Effector memory CD4-positive, alpha-beta T cell (primary cell): ENCODE data around the gene CHIA.
A peak's percentile ranks its signal among the peaks of the same experiment; 100 is the strongest.

Source experiments
- DNase-seq, 3 donors: peaks; one replicate each; pipeline ENCODE4 v3.0.0-alpha.2; 2020
- H3K27ac ChIP-seq: 2 replicates; pipeline ENCODE4 v1.7.0; 2013; ENCODE audit warnings: mild to moderate bottlenecking, low read length, moderate library complexity; ENCODE audit not compliant: insufficient read depth, poor library complexity, severe bottlenecking
- H3K27me3 ChIP-seq: replicated peaks from 2 replicates; pipeline ENCODE4 v1.7.0; 2013; ENCODE audit warnings: mild to moderate bottlenecking, low read length; ENCODE audit not compliant: insufficient read depth, control insufficient read depth, poor library complexity, severe bottlenecking
- H3K36me3 ChIP-seq: 2 replicates; pipeline ENCODE4 v1.7.0; 2013; ENCODE audit warnings: mild to moderate bottlenecking, low read length, moderate library complexity; ENCODE audit not compliant: control insufficient read depth, insufficient read depth
- H3K4me1 ChIP-seq: 2 replicates; pipeline ENCODE4 v1.7.0; 2013; ENCODE audit warnings: low read length, mild to moderate bottlenecking; ENCODE audit not compliant: control insufficient read depth, insufficient read depth, poor library complexity, severe bottlenecking
- H3K4me3 ChIP-seq: 2 replicates; pipeline ENCODE4 v1.7.0; 2013; ENCODE audit warnings: low read length, low read depth, mild to moderate bottlenecking; ENCODE audit not compliant: insufficient read depth, poor library complexity, severe bottlenecking
- H3K9me3 ChIP-seq: 2 replicates; pipeline ENCODE4 v1.7.0; 2013; ENCODE audit warnings: mild to moderate bottlenecking, low read length, moderate library complexity; ENCODE audit not compliant: control insufficient read depth

The CHIA gene

DNA sequence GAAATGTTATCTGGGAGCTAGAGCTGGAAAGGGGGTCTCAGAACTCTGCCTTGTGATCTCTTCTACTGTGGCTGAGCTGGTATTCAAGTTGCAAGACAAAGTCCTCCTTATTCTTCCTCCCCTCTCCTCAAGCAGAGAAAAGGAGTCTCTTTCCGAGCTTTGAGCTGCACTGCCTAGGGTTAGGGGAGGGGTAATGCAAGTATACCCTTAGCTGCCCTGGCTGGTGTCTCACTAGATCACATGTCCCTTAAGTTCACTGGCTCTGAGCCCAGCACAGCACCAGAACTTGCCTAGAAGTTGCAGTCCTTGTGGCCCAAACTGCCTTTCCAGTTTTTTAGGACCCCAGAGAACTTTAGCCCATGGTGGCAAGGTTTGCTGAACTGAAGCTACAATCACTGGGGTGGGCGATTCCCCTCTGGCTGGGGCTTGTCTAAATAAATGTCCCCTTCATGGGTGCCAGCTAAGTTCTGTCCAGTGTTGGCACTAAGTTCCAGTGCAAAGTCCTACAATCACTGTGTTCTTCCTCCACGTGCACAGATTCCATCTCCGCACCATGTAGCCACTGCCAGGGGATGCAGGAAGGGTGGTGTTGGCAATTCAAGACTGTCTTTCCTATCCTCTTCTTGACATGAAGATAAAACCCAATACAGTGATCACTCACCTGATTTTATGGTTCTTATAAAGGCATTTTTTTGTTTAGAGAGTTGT lies 22.7 kb upstream of the CHIA start:
- DNase-seq = no peak
- Histone ChIP-seq H3K27ac (no peak overlapping the region), H3K4me1 (peaks cover 7% of the 10 kb centered on the region), H3K27me3 (peaks cover 12% of the 10 kb centered on the region), H3K9me3 (no peaks in the 10 kb centered on the region), H3K4me3 (no peak overlapping the region), H3K36me3 (no peaks in the 10 kb centered on the region)

DNA sequence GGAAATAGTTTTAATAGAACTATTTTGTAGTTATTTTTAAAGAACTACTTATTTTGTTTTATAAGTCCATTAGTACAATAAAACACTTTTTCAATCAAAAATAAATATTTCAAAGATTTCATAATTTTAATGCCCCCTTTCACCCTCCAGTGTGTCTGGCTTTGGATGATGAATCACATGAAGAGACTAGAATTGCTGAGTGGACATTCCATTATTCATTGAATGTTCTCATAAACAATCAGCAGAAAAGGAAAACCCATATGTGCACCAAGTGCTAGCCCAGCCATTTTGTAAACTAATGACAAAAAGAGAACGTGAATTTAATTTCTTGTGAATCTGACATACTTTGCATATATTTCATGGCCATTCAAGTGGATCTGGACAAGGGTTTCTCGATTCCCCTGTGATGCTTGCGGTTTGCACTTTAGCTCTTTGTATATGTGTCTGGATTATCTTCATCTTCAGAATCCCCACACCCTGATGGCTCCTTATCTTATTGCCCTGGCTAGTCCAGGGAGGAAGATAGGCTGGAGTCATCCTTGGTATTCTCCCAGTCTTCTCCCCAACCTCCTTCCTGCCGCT lies 20.7 kb upstream of the CHIA start:
- H3K27ac ChIP-seq = no peak overlapping the region
- H3K4me3 ChIP-seq = no peak overlapping the region
- DNase-seq = no peak
- peaks cover 12% of the 10 kb centered on the region for H3K27me3 ChIP-seq
- H3K36me3 ChIP-seq = no peaks in the 10 kb centered on the region
- no peaks in the 10 kb centered on the region for H3K9me3 ChIP-seq
- H3K4me1 ChIP-seq = peaks cover 7% of the 10 kb centered on the region

DNA sequence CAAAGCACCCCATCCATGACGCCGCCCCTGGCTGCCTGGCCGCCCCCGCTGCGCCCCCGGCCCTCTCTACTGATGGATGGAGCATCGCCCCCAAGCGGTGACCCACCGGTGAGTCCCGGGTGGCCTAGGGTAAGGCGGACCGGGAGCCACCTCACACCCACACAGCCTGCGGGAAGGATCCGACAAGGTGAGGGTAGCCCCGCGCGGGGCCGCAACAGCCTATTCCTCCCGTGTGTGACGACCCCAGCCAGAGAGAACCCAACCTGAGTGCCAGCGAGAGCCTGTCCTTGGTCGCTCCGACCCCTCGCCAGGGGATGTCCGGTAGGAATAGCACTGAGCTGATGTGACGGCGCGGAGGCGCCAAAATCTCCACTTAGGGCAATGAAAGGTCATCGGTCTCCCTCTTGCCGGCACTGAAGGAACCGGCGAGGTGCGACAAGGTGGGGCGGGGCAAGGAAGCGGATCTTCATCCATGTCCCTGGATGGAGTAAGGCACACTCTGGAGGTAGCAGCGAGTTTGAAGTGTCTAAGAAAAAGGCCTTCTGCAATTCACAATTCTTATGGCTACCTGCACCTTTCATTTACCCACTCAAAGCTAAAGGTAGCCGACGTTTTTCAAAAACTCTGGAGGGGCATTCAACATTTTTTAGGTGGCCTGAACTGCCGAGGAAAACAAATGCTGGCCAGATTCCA lies 19.7 kb upstream of the CHIA start:
- DNase-seq = no peak
- H3K27me3 ChIP-seq = peaks cover 12% of the 10 kb centered on the region
- H3K9me3 ChIP-seq = no peaks in the 10 kb centered on the region
- peak overlapping the region; percentile 28 for H3K4me3 ChIP-seq
- H3K36me3 ChIP-seq = no peaks in the 10 kb centered on the region
- H3K27ac ChIP-seq = no peak overlapping the region
- peaks cover 7% of the 10 kb centered on the region for H3K4me1 ChIP-seq

DNA sequence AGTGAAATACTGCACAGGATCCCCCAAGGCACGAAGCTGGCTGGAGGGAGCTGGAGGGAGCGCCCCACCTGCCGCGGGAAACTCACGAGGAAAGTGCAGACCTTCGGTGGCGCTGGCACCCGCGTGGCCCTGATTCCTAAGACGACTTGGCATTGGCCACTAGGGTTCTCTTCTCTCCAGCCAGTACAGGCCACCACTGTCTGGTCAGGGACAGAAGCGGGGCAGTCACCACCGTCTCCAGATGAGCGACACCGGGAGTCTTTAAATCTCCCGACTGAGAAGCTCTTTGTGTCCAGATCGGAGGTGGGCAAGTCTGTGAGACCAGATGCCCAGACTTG lies 19.2 kb upstream of the CHIA start:
- Histone ChIP-seq H3K4me3 (peak overlapping the region; percentile 28), H3K36me3 (no peaks in the 10 kb centered on the region), H3K27ac (no peak overlapping the region), H3K27me3 (peaks cover 12% of the 10 kb centered on the region), H3K9me3 (no peaks in the 10 kb centered on the region), H3K4me1 (peaks cover 7% of the 10 kb centered on the region)
- DNase-seq = no peak

DNA sequence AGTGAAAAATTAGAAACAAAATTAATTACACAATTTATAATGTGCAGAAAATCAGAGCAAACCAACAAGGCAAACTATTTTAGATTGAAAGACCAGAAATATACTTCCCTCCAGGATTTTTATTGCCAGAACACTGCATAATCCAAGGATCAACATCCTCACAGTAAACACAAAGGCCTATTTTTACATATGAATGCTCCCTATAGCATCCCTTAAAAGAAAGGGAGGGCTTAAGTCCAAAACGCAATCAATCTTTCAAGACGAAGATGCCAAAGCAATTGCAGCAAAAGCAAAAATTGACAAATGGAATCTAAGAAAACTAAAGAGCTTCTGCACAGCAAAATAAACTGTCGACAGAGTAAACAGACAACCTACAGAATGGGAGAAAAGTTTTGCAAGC lies 18.6 kb upstream of the CHIA start:
- peaks cover 7% of the 10 kb centered on the region for H3K4me1 ChIP-seq
- no peak overlapping the region for H3K27ac ChIP-seq
- no peak overlapping the region for H3K4me3 ChIP-seq
- peaks cover 12% of the 10 kb centered on the region for H3K27me3 ChIP-seq
- DNase-seq = no peak
- no peaks in the 10 kb centered on the region for H3K9me3 ChIP-seq
- no peaks in the 10 kb centered on the region for H3K36me3 ChIP-seq

DNA sequence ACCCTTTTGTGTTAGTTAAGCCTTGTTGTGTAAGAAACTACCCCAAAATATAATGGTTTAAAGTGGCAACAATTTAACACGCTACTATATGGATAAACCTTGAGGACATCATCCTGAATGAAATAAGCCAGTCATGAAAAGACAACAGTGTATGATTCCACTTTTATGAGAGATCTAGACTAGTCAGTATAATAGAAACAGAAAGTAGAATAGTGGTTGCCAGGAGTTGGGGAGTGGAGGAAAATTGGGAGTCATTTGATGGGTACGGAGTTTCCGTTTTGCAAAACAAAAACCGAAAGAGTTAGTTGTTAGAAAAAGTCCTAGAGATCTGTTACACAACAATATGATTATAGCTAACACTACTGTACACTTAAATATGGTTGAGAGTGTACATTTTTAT lies 16.0 kb upstream of the CHIA start:
- H3K9me3 ChIP-seq = no peaks in the 10 kb centered on the region
- peaks cover 7% of the 10 kb centered on the region for H3K4me1 ChIP-seq
- DNase-seq = no peak
- peaks cover 12% of the 10 kb centered on the region for H3K27me3 ChIP-seq
- no peak overlapping the region for H3K27ac ChIP-seq
- H3K36me3 ChIP-seq = no peaks in the 10 kb centered on the region
- no peak overlapping the region for H3K4me3 ChIP-seq

DNA sequence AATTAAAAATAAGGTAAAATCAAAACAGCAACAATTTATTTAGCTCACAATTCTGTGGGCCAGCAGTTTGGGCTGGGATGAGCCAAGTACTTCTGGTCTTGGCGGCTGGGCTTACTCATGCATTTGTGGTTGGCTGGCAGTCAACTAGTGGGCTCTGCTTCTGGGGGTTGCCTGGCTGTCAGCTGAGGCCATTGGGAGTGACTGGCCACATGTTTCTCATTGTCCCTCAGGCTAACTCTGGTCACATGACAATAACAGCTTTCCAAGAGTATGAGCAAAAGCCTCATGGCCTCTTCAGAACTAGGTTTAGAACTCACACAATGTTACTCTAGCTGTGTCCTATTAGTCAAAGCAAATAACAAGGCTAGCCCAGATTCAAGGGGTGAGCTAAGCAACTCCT lies 15.6 kb upstream of the CHIA start:
- Histone ChIP-seq H3K27ac (no peak overlapping the region), H3K36me3 (no peaks in the 10 kb centered on the region), H3K4me3 (no peak overlapping the region), H3K9me3 (no peaks in the 10 kb centered on the region), H3K4me1 (peaks cover 7% of the 10 kb centered on the region), H3K27me3 (peaks cover 11% of the 10 kb centered on the region)
- DNase-seq = no peak

DNA sequence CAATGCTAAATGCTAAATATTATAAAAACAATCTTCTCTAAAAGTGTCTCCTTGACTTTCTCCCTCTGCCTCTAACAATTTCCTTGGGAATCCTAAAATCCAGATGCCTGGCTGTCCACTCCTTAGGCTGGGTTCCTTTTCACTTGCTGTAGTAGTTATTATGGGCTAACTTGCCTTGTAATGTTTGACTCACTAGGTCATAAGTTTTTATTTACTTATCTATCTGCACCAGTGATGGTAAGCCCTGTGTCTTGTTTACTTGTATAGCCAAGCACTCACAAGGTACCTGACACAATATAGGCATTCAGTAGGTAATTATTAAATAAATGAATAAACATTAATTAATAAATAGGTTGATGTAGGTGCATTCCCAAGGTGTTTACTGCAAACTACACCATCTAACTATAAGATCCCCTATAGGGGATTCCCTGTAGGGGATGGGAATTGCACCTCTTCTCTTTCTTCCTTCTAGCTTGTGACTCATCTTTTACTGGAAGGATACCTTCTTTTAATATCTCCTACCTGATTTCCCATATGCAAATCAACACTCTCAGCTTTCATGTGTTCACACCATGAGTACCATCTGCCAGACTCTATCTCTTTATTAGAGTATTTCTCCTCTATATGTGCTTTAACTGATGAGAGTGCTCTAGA lies 14.7 kb upstream of the CHIA start:
- peaks cover 4% of the 10 kb centered on the region for H3K4me1 ChIP-seq
- no peak overlapping the region for H3K4me3 ChIP-seq
- H3K9me3 ChIP-seq = no peaks in the 10 kb centered on the region
- peaks cover 5% of the 10 kb centered on the region for H3K27me3 ChIP-seq
- H3K36me3 ChIP-seq = no peaks in the 10 kb centered on the region
- H3K27ac ChIP-seq = no peak overlapping the region
- DNase-seq = no peak

DNA sequence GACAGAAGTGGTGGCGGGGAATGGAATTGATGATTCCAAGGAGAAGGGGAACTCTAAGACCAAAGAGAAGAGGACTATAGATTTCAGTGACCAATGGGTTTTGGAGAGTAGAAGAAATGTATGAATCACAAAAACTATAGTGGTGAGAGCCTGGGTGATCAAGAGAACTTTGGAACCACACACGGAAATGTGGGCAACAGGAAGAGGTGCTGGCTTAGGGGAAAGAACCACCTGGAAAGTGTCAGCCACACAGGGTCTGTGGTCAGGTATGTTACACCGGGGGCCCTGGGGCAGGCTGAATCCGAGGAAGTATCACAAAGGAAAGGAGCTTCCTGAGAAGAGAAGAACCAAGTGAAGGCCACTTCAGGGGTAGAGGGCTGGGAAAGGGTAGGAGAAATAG lies 11.5 kb upstream of the CHIA start:
- Histone ChIP-seq H3K27me3 (no peaks in the 10 kb centered on the region), H3K9me3 (no peaks in the 10 kb centered on the region), H3K36me3 (no peaks in the 10 kb centered on the region), H3K4me3 (no peak overlapping the region), H3K4me1 (no peaks in the 10 kb centered on the region), H3K27ac (no peak overlapping the region)
- no peak for DNase-seq

DNA sequence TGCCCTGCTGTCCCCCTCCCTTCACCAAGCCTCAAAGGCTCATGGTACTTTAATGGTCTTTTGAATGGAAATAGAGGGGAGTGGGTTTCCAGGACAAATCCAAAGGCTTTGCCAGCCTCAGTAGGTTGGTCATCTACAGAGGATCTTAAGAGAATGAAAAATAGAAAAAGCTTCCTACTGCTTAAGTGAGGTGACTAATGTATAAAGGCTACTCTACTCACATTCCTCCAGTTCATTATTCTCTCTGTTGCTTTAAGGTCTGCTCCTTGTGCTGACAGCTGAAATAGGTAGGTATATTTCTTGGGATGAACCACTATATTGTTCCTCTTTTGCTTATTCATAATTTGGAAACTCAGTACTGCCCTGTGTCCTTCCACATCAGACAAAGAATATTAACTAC lies 10.4 kb upstream of the CHIA start:
- Histone ChIP-seq H3K4me1 (no peaks in the 10 kb centered on the region), H3K9me3 (no peaks in the 10 kb centered on the region), H3K4me3 (no peak overlapping the region), H3K36me3 (no peaks in the 10 kb centered on the region), H3K27ac (no peak overlapping the region), H3K27me3 (no peaks in the 10 kb centered on the region)
- DNase-seq = no peak
